Activated CD4-positive, CD25-positive, alpha-beta regulatory T cell treated with anti-CD3 and anti-CD28 coated beads, Interleukin-2, amount 50 U/mL, for 16 hours (primary cell): ENCODE results near the gene SAMD8.
A peak's percentile ranks its signal among the peaks of the same experiment; 100 is the strongest.
"Not testable (repeated sequence)": the region's sequence is repeated elsewhere in the genome, so short reads cannot be mapped to it uniquely, and the experiment has no call there.

ENCODE experiments used
- DNase-seq: peaks from one replicate; pipeline ENCODE4 v3.0.0-alpha.2; 2020; ENCODE audit warnings: low read depth, low spot score

Gene SAMD8

GRCh38 chr10:75137533-75138438, 26.3 kb downstream of the SAMD8 start:
- no peak for DNase-seq

- DNase-seq = no peak
These were observed 28.8 kb downstream of the SAMD8 start for GRCh38 chr10:75140246-75140645.

GRCh38 chr10:75143353-75143752, 31.9 kb downstream of the SAMD8 start:
- no peak for DNase-seq

GRCh38 chr10:75145590-75145989, 34.1 kb downstream of the SAMD8 start:
- no peak for DNase-seq

- DNase-seq = no peak
These were observed 35.3 kb downstream of the SAMD8 start for GRCh38 chr10:75146780-75147179.

GRCh38 chr10:75150656-75151055, 39.2 kb downstream of the SAMD8 start:
- DNase-seq = no peak

GRCh38 chr10:75159519-75159918, 48.1 kb downstream of the SAMD8 start:
- no peak for DNase-seq

GRCh38 chr10:75165684-75166622, 54.5 kb downstream of the SAMD8 start:
- DNase-seq = no peak

GRCh38 chr10:75166623-75166972, 55.1 kb downstream of the SAMD8 start:
- no peak for DNase-seq

GRCh38 chr10:75168275-75168674, 56.8 kb downstream of the SAMD8 start:
- DNase-seq = no peak

GRCh38 chr10:75170215-75170614, 58.8 kb downstream of the SAMD8 start:
- no peak for DNase-seq

- DNase-seq = no peak
These were observed 63.6 kb downstream of the SAMD8 start for GRCh38 chr10:75175046-75175445.

GRCh38 chr10:75176046-75176445, 64.6 kb downstream of the SAMD8 start:
- no peak for DNase-seq

GRCh38 chr10:75176736-75177135, 65.3 kb downstream of the SAMD8 start:
- no peak for DNase-seq

- DNase-seq = no peak
These were observed 68.3 kb downstream of the SAMD8 start for GRCh38 chr10:75179657-75180177.

- no peak for DNase-seq
These were observed 69.1 kb downstream of the SAMD8 start for GRCh38 chr10:75180592-75180991.

- no peak for DNase-seq
These were observed 69.6 kb downstream of the SAMD8 start for GRCh38 chr10:75181073-75181472.

- no peak for DNase-seq
These were observed 74.9 kb downstream of the SAMD8 start for GRCh38 chr10:75186310-75186709.

- peak; percentile 48 for DNase-seq
These were observed 76.5 kb downstream of the SAMD8 start for GRCh38 chr10:75187961-75188426.

- DNase-seq = not testable (repeated sequence)
These were observed 77.1 kb downstream of the SAMD8 start for GRCh38 chr10:75188522-75188921.

GRCh38 chr10:75189266-75190096, 78.0 kb downstream of the SAMD8 start:
- no peak for DNase-seq
